Left renal pelvis (tissue), 4 donors: ENCODE measurements around the gene HECW1. TPM values are rescaled to one million over a fixed set of nuclear protein-coding genes. Genes with fewer than 3 reads are reported as not detected.
"Not testable (repeated sequence)": the region's sequence is repeated elsewhere in the genome, so short reads cannot be mapped to it uniquely, and the experiment has no call there.

ENCODE experiments used
- DNase-seq, 4 donors: peaks; one replicate each; pipeline ENCODE4 v3.0.0-alpha.2; 2013; ENCODE audit warnings: low read depth in 4 of 4, low spot score in 3 of 4
- polyA plus RNA-seq, 4 donors: library from polyadenylated mRNA; unstranded; fragments of 120-200 nt; gene quantifications; one replicate each; pipeline ENCODE4 v1.2.1, GENCODE V29; 2013; ENCODE audit not compliant: insufficient read length in 4 of 4

Gene HECW1
- polyA plus RNA-seq, 4 donors = 0.33 to 10.1 (median 5.8) TPM

GRCh38 chr7:43460733-43461348, 348.4 kb downstream of the HECW1 start:
- DNase-seq = no peak

- no peak for DNase-seq
Observed at GRCh38 chr7:43461349-43462024, 349.0 kb downstream of the HECW1 start.

- DNase-seq = no peak
Observed at GRCh38 chr7:43462836-43463235, 350.4 kb downstream of the HECW1 start.

GRCh38 chr7:43463401-43463980, 351.0 kb downstream of the HECW1 start:
- no peak for DNase-seq

GRCh38 chr7:43465581-43466554, 353.4 kb downstream of the HECW1 start:
- DNase-seq = no peak

- DNase-seq = no peak
Observed at GRCh38 chr7:43467406-43467805, 355.0 kb downstream of the HECW1 start.

GRCh38 chr7:43467846-43468245, 355.4 kb downstream of the HECW1 start:
- DNase-seq = no peak

GRCh38 chr7:43469051-43469450, 356.6 kb downstream of the HECW1 start:
- DNase-seq = no peak

GRCh38 chr7:43470110-43470509, 357.7 kb downstream of the HECW1 start:
- DNase-seq = no peak

- no peak for DNase-seq
Observed at GRCh38 chr7:43475983-43476382, 363.5 kb downstream of the HECW1 start.

- no peak for DNase-seq
Observed at GRCh38 chr7:43476896-43477295, 364.4 kb downstream of the HECW1 start.

GRCh38 chr7:43479042-43479441, 366.6 kb downstream of the HECW1 start:
- DNase-seq = no peak

- DNase-seq = no peak
Observed at GRCh38 chr7:43479543-43479942, 367.1 kb downstream of the HECW1 start.

- DNase-seq = no peak
Observed at GRCh38 chr7:43480581-43480980, 368.1 kb downstream of the HECW1 start.

GRCh38 chr7:43481902-43482678, 369.6 kb downstream of the HECW1 start:
- DNase-seq = no peak

GRCh38 chr7:43482679-43483252, 370.3 kb downstream of the HECW1 start:
- no peak for DNase-seq

- DNase-seq = no peak
Observed at GRCh38 chr7:43484678-43485395, 372.4 kb downstream of the HECW1 start.

GRCh38 chr7:43485580-43485979, 373.1 kb downstream of the HECW1 start:
- no peak for DNase-seq

- DNase-seq = not testable (repeated sequence)
Observed at GRCh38 chr7:43486008-43486407, 373.6 kb downstream of the HECW1 start.
